GM12878 (cell line): ENCODE measurements around the gene PSMC4. TPM values are rescaled to one million over a fixed set of nuclear protein-coding genes. Genes with fewer than 3 reads are reported as not detected.
"Not testable (repeated sequence)": the region's sequence is repeated elsewhere in the genome, so short reads cannot be mapped to it uniquely, and the experiment has no call there.

ENCODE experiments used
- ATAC-seq: fragments of 200-7000 bp; cut with Tn5 transposase; 3 replicates; pipeline ENCODE4 v1.9.1; 2020; ENCODE audit warnings: mild to moderate bottlenecking, moderate library complexity
- BruUV-seq: library from RNA; stranded (reverse); fragments of 400-500 nt; replicated peaks from 2 replicates; lab custom pipeline; 2021; lab: Mats Ljungman, UMichigan
- CTCF ChIA-PET: fragments of 300-600 bp; sonication (Branson Sonifier 250); formaldehyde crosslinking; extraction: SDS; loops from one replicate; lab custom pipeline; 2021; ENCODE audit warnings: inconsistent platforms; lab: Yijun Ruan, JAX
- POLR2A ChIA-PET: fragments of 350-600 bp; formaldehyde crosslinking; extraction: SDS; loops from one replicate; lab custom pipeline; 2021; ENCODE audit warnings: inconsistent platforms; lab: Charles Lee
- RAD21 ChIA-PET: fragments of 300-600 bp; sonication (Branson Sonifier 250); formaldehyde crosslinking; loops from one replicate; lab custom pipeline; 2023; ENCODE audit warnings: antibody characterized with exemption; ENCODE audit not compliant: unreplicated experiment; lab: Charles Lee
- SMC1A ChIA-PET: fragments of 300-600 bp; sonication (Branson Sonifier 250); formaldehyde crosslinking; loops from one replicate; lab custom pipeline; 2023; ENCODE audit not compliant: unreplicated experiment, uncharacterized antibody; lab: Charles Lee
- DNase-seq: peaks from one replicate; pipeline ENCODE4 v3.0.0-alpha.2; 2011; ENCODE audit warnings: low read depth, low spot score
- FAIRE-seq: peaks from 3 replicates; lab custom pipeline; 2011; peaks lifted over from hg19 to GRCh38; lab: Jason Lieb, UNC
- H2AFZ ChIP-seq: 2 replicates; pipeline ENCODE4 v1.6.0; 2011; ENCODE audit warnings: low read depth, low read length, control low read depth; ENCODE audit not compliant: control insufficient read depth
- H3K27ac ChIP-seq: 2 replicates; pipeline ENCODE4 v1.5.1; 2011; ENCODE audit warnings: control low read depth; ENCODE audit not compliant: control insufficient read depth, insufficient read depth
- H3K27me3 ChIP-seq, 2 experiments: replicated peaks in 1 of 2; 2 replicates each; pipeline versions ENCODE4 v1.6.0 to v1.6.1; 2011; ENCODE audit warnings: low read length in 1 of 2; ENCODE audit not compliant: control insufficient read depth in 2 of 2, insufficient read depth in 2 of 2
- H3K36me3 ChIP-seq, 2 experiments: 2 replicates each; pipeline ENCODE4 v1.5.1; 2011; ENCODE audit warnings: low read length in 1 of 2; ENCODE audit not compliant: control insufficient read depth in 2 of 2, insufficient read depth in 2 of 2
- H3K4me1 ChIP-seq: 2 replicates; pipeline ENCODE4 v1.6.1; 2011; ENCODE audit warnings: mild to moderate bottlenecking, low read length, moderate library complexity, mixed read lengths; ENCODE audit not compliant: control insufficient read depth, insufficient read depth
- H3K4me2 ChIP-seq: 2 replicates; pipeline ENCODE4 v1.6.0; 2011; ENCODE audit warnings: control low read depth; ENCODE audit not compliant: control insufficient read depth, insufficient read depth
- H3K4me3 ChIP-seq: fragments of 200-600 bp; sonication (generic); 2 replicates; pipeline ENCODE4 v1.5.1; 2016
- H3K79me2 ChIP-seq: 2 replicates; pipeline ENCODE4 v1.6.0; 2011; ENCODE audit warnings: low read length; ENCODE audit not compliant: control insufficient read depth, insufficient read depth
- H3K9ac ChIP-seq: 2 replicates; pipeline ENCODE4 v1.8.0; 2011; ENCODE audit warnings: low read length, control low read depth, mixed read lengths; ENCODE audit not compliant: control insufficient read depth, insufficient read depth
- H3K9me3 ChIP-seq: replicated peaks from 3 replicates; pipeline ENCODE4 v1.5.1; 2011; ENCODE audit warnings: mild to moderate bottlenecking, low read length; ENCODE audit not compliant: control insufficient read depth, insufficient read depth
- H4K20me1 ChIP-seq: 2 replicates; pipeline ENCODE4 v1.6.0; 2011; ENCODE audit not compliant: control insufficient read depth, insufficient read depth
- WGBS: methylation state at CpG from one replicate; pipeline ENCODE4 v1.1.6; 2016; ENCODE audit warnings: low lambda C conversion rate; ENCODE audit not compliant: insufficient replicate concordance, insufficient coverage; ENCODE audit errors: missing lambda C conversion rate; 5-methylcytosine and 5-hydroxymethylcytosine counted together
- in situ Hi-C: fragments of 300-500 bp; cut with MboI; formaldehyde crosslinking; loops from 9 replicates; pipeline ENCODE4 v1.14.3; 2018; ENCODE audit warnings: mixed read lengths
- intact Hi-C: fragments of 100-400 bp; cut with micrococcal nuclease; formaldehyde crosslinking; loops from one replicate; pipeline ENCODE4 v1.14.2; 2022; ENCODE audit not compliant: unreplicated experiment
- polyA plus RNA-seq, 11 experiments: library from polyadenylated mRNA; depleted of rRNA in 4 of 11; unstranded in 6 of 11; stranded (reverse) in 5 of 11; fragments of >200 nt; fragmentation: Nextera tagmentation in 4 of 11; fragmentation: Illumina TruSeq in 1 of 11; extraction: Ambion mirVana in 4 of 11; extraction: Trizol in 1 of 11; gene quantifications; 1 replicate in 1 of 11; 2 replicates in 10 of 11; pipeline versions ENCODE4 v1.2.1 to v1.2.3, GENCODE V29; 2011 to 2016; ENCODE audit warnings: inconsistent platforms in 2 of 11, missing spikeins in 2 of 11, low read depth in 1 of 11
- total RNA-seq, 4 experiments: library from RNA; depleted of rRNA in 3 of 4; stranded (reverse); fragments of >200 nt in 3 of 4; fragmentation: Illumina TruSeq in 1 of 4; extraction: Trizol in 1 of 4; gene quantifications; 2 replicates each; pipeline versions ENCODE4 v1.2.1 to v1.2.3, GENCODE V29; 2013 to 2021

PSMC4 gene
- total and polyA plus RNA-seq, 10 of the 15 experiments (the other 5 are each of a cell fraction or from before 2014, with no cell fraction given): 55.2 to 328 (median 127) TPM

DNA sequence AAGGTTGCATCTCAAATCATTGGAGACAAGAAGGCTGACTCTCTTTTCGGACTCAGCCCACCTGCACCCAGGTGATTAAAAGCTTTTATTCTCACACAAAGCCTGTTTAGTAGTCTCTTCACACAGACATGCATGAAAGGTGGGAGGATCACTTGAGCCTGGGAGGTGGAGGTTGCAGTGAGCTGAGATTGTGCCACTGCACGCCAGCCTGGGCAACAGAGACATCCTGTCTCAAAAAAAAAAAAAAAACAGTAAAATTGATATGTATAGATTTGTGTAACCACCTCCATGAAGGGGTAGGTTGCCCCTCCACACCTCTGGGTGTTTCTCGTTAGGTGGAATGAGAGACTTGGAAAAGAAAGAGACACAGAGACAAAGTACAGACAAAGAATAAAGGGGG, 12.0 kb upstream of the PSMC4 start:
- POLR2A ChIA-PET: interaction anchor here (0.6 kb wide), 1 partner anchor 13 kb away, joined by 3 read pairs; no protein-coding TSS in a partner anchor
- H3K4me1 ChIP-seq, H3K79me2 ChIP-seq, H2AFZ ChIP-seq, SMC1A ChIA-PET, H3K4me2 ChIP-seq, in situ Hi-C loops, H3K36me3 ChIP-seq, H3K27ac ChIP-seq, H3K27me3 ChIP-seq, CTCF ChIA-PET, H3K9me3 ChIP-seq, BruUV-seq, H4K20me1 ChIP-seq, FAIRE-seq, DNase-seq, intact Hi-C loops, RAD21 ChIA-PET, H3K4me3 ChIP-seq, ATAC-seq, H3K9ac ChIP-seq: not testable (repeated sequence)
- 81% methylated on average over 3 of the region's 3 CpGs for WGBS

DNA sequence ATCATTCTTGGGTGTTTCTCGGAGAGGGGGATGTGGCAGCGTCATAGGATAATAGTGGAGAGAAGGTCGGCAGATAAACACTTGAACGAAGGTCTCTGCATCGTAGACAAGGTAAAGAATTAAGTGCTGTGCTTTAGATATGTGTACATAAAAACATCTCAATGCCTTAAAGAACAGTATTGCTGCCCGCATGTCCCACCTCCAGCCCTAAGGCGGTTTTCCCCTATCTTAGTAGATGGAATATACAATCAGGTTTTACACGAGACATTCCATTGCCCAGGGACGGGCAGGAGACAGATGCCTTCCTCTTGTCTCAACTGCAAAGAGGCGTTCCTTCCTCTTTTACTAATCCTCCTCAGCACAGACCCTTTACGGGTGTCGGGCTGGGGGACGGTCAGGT, 11.6 kb upstream of the PSMC4 start:
- H3K4me2 ChIP-seq, H3K79me2 ChIP-seq, H3K9me3 ChIP-seq, SMC1A ChIA-PET, intact Hi-C loops, H3K4me1 ChIP-seq, H2AFZ ChIP-seq, FAIRE-seq, H3K4me3 ChIP-seq, RAD21 ChIA-PET, BruUV-seq, H3K27ac ChIP-seq, POLR2A ChIA-PET, H3K9ac ChIP-seq, ATAC-seq, H3K36me3 ChIP-seq, CTCF ChIA-PET, DNase-seq, H3K27me3 ChIP-seq, H4K20me1 ChIP-seq, in situ Hi-C loops: not testable (repeated sequence)
- 75% methylated on average over 10 of the region's 13 CpGs for WGBS
